GM12891 (cell line): ENCODE results near the gene SEMA4D.

Experiments
- POLR2A ChIP-seq: IDR thresholded peaks from 2 replicates; pipeline ENCODE4 v1.6.1; 2011; ENCODE audit warnings: low read depth, low read length, control low read depth
- POLR2AphosphoS5 ChIP-seq: IDR thresholded peaks from 2 replicates; pipeline ENCODE4 v1.6.1; 2011; ENCODE audit warnings: low read depth, low read length, control low read depth

- TF ChIP-seq POLR2A (no peak), POLR2AphosphoS5 (no peak)
Observed at GRCh38 chr9:89383030-89383720, 114.7 kb downstream of the SEMA4D start.
